Measurements from ENCODE around the gene AUTS2. TPM values are rescaled to one million over a fixed set of nuclear protein-coding genes. Genes with fewer than 3 reads are reported as not detected.

Gene AUTS2
- total and polyA plus RNA-seq, 9 of the 15 experiments (the other 6 are each of a cell fraction or from before 2014, with no cell fraction given) = 0.58 TPM; not detected in 8

DNA sequence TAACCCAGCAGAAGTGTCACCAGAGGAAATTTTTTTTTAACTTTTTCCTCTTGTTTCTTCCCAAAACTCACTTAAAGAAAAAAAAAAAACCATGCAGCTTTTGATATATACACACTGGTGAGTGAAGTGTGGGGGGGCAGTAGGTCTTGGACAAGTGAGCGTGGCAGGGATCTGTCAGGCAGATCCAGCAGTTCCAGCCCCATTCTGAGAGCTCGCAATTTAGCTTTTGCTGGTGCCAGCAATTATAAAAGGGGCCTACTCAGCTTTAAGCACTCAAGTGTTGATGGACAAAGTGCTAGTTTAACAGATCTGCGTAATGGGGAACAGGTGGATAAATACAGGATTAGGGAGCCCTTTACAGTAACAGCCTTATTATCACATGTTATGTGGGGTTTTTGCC, 914.5 kb downstream of the AUTS2 start (continued):
- TF ChIP-seq, protein P1, sequence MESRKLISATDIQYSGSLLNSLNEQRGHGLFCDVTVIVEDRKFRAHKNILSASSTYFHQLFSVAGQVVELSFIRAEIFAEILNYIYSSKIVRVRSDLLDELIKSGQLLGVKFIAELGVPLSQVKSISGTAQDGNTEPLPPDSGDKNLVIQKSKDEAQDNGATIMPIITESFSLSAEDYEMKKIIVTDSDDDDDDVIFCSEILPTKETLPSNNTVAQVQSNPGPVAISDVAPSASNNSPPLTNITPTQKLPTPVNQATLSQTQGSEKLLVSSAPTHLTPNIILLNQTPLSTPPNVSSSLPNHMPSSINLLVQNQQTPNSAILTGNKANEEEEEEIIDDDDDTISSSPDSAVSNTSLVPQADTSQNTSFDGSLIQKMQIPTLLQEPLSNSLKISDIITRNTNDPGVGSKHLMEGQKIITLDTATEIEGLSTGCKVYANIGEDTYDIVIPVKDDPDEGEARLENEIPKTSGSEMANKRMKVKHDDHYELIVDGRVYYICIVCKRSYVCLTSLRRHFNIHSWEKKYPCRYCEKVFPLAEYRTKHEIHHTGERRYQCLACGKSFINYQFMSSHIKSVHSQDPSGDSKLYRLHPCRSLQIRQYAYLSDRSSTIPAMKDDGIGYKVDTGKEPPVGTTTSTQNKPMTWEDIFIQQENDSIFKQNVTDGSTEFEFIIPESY (CRISPR knock-in tag; IDR thresholded peaks at IDR 0.05) = no peak
- TF ChIP-seq KAT8 (IDR thresholded peaks at IDR 0.05; ENCODE audit: low read depth) (no peak), NFIX (CRISPR knock-in tag; IDR thresholded peaks at IDR 0.05; ENCODE audit: low read depth) (no peak), PTBP1 (IDR thresholded peaks at IDR 0.05; ENCODE audit: low read depth, low read length) (no peak), NFRKB (IDR thresholded peaks at IDR 0.05; ENCODE audit: low read depth) (no peak), ZNF217 (CRISPR knock-in tag; IDR thresholded peaks at IDR 0.05) (no peak), POLR2G (IDR thresholded peaks at IDR 0.05; ENCODE audit: low read depth, low read length) (no peak), MAFG (tag; conservative IDR thresholded peaks at IDR 0.05) (no peak), SP1 (CRISPR knock-in tag; IDR thresholded peaks at IDR 0.05) (no peak), GTF2E2 (tag; IDR thresholded peaks at IDR 0.05) (no peak), ZNF274 (IDR thresholded peaks at IDR 0.05; ENCODE audit: borderline replicate concordance, low read depth, low read length) (no peak), PHB (CRISPR knock-in tag; IDR thresholded peaks at IDR 0.05) (no peak)
- TF ChIP-seq, protein P2, sequence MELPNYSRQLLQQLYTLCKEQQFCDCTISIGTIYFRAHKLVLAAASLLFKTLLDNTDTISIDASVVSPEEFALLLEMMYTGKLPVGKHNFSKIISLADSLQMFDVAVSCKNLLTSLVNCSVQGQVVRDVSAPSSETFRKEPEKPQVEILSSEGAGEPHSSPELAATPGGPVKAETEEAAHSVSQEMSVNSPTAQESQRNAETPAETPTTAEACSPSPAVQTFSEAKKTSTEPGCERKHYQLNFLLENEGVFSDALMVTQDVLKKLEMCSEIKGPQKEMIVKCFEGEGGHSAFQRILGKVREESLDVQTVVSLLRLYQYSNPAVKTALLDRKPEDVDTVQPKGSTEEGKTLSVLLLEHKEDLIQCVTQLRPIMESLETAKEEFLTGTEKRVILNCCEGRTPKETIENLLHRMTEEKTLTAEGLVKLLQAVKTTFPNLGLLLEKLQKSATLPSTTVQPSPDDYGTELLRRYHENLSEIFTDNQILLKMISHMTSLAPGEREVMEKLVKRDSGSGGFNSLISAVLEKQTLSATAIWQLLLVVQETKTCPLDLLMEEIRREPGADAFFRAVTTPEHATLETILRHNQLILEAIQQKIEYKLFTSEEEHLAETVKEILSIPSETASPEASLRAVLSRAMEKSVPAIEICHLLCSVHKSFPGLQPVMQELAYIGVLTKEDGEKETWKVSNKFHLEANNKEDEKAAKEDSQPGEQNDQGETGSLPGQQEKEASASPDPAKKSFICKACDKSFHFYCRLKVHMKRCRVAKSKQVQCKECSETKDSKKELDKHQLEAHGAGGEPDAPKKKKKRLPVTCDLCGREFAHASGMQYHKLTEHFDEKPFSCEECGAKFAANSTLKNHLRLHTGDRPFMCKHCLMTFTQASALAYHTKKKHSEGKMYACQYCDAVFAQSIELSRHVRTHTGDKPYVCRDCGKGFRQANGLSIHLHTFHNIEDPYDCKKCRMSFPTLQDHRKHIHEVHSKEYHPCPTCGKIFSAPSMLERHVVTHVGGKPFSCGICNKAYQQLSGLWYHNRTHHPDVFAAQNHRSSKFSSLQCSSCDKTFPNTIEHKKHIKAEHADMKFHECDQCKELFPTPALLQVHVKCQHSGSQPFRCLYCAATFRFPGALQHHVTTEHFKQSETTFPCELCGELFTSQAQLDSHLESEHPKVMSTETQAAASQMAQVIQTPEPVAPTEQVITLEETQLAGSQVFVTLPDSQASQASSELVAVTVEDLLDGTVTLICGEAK (IDR thresholded peaks at IDR 0.05) = no peak
- TF ChIP-seq, protein P2 (CRISPR knock-in tag; IDR thresholded peaks at IDR 0.05) = no peak
- TF ChIP-seq, protein P3, sequence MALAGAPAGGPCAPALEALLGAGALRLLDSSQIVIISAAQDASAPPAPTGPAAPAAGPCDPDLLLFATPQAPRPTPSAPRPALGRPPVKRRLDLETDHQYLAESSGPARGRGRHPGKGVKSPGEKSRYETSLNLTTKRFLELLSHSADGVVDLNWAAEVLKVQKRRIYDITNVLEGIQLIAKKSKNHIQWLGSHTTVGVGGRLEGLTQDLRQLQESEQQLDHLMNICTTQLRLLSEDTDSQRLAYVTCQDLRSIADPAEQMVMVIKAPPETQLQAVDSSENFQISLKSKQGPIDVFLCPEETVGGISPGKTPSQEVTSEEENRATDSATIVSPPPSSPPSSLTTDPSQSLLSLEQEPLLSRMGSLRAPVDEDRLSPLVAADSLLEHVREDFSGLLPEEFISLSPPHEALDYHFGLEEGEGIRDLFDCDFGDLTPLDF (CRISPR knock-in tag; IDR thresholded peaks at IDR 0.05) = no peak
